GM19324 (cell line): ENCODE results near the gene SGSH.
"Not testable (repeated sequence)": the region's sequence is repeated elsewhere in the genome, so short reads cannot be mapped to it uniquely, and the experiment has no call there.

Experiments
- ATAC-seq: cut with Tn5 transposase; IDR thresholded peaks from one replicate; pipeline ENCODE4 v1.9.1; 2021; ENCODE audit warnings: mild to moderate bottlenecking, moderate library complexity; ENCODE audit not compliant: unreplicated experiment, low FRiP score

Gene SGSH

DNA sequence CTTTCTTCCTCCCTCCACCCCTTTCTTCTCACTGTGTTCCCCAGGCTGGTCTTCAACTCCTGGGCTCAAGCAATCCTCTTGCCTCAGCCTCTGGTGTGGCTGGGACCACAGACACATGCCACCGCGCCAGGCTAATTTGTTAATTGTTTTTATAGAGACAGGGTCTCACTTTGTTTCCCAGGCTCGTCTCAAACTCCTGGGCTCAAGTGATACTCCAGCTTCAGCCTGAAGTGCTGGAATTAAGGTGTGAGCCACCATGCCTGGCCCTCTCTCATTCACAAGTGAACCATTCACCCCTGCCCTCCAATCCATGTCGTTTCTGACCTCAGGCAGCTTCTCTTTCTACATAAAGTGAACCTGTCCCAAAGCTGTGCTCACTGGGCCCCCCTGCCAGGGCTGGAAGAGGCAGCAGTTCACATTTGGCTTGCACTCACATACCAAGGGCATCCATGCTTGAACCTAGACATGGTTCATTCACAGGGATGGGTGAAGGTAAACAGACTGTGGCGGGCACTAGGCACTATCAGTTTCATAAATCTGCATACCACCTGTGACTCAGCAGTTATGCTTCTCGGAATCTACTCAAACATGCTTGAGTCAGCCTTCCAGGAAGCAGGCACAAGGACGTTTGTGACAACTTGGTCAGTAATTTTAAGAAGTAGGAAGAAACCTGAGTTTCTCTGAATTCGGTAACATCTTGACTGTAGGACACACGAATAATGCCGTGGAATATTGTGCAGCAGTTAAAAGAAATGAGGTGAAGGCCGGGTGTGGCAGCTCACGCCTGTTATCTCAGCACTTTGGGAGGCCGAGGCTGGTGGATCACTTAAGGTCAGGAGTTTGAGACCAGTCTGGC is 34.5 kb upstream of the SGSH start:
- ATAC-seq: peak; percentile 78

DNA sequence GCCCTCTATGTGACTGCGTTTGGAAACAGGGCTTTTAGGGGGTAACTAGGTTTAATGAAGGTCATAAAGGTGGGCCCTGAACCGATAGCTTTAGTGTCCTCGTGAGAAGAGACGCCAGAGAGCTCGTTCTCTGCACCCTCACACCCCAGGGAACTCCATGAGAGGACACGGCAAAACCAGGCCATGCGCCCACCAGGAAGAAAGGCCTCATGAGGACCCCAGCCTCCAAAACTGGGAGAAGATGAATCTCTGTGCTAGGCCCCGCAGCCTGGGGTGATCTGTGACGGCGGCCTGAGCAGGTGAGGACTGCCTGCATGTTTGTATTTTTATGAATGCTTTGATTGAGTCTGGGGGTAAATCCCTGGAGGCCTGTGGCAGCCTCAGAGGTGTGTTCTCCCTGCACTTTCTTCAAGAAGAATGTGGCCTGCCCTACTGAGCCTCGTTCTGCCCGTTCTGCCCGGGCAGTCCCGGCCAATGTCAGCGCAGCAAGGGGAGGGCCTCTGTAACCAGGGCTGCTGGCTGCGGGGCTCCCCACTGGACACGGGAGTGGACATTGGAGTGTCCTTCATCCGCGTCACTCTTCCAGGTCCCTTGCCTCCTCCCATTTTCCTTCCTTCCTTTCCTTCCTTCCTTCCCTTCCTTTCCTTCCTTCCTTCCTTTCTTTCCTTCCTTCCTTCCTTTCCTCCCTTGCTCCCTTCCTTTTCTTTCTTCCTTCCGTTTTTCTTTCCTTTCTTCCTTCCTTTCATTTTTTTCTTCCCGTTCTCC is 33.7 kb upstream of the SGSH start:
- no peak for ATAC-seq

DNA sequence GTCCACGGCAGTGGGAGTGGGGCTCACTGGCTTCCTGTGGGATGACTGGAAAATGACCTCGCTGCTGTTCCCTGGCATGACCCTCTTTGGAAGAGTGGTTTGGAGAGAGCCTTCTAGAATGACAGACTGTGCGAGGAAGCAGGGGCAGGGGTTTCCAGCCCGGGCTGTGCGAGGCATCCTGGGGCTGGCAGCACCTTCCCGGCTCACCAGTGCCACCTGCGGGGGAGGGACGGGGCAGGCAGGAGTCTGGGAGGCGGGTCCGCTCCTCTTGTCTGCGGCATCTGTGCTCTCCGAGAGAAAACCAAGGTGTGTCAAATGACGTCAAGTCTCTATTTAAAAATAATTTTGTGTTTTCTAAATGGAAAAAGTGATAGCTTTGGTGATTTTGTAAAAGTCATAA is 32.7 kb upstream of the SGSH start:
- ATAC-seq: no peak

DNA sequence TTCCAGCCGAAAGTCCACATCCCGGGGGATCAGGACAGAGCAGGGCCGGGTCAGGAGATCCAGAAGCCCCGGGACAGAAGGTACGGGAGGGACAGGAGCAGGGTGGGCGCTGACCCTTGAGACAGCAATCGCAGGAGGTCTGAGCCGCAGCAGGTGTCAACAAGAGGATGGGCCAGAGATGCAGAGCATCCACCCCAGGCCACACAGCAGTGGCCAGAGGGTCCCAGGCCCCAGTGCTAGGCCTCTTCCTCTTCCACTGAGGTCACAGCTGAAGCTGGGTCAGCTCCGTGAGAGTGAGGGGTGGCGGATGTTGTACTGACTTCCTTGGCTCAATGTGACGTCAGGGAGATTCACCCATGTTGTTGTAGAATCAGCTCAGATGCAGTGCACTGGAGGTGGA is 31.8 kb upstream of the SGSH start:
- no peak for ATAC-seq

DNA sequence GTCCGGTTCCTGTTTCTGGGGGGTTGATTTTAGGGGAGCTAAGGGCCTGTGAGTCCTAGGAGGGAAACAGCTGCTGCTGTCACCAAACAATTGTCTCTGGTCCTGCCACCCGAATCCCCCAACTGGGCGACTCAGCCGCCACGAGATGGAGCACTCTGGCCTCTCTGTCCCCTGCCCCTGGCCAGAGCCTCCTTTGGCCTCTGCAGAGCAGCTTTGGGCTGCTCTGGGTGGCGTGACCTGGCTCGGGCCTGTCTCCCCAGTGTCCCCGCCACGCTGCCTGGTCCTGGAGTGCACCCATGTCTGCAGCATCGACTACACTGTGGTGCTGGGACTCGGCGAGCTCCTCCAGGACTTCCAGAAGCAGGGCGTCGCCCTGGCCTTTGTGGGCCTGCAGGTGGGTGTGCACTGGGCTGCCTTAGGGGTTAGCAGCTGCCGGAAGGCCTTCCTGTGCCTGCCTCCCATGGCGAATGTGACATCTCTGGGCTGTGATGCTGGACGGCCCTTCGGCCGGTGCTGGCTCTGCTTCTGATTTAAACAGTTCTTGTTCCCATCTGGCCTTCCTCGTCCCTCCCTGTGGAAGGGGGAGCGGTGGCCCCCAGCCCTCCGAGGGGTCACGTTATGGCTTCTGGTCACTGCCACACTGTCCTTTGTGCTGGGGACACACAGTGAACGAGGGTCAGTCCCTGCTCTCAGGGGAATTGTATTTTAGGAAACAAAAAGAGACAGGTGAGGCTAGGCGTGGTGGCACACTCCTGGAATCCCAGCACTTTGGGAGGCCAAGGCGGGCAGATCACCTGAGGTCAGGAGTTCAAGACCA is 29.0 kb upstream of the SGSH start:
- ATAC-seq: no peak

DNA sequence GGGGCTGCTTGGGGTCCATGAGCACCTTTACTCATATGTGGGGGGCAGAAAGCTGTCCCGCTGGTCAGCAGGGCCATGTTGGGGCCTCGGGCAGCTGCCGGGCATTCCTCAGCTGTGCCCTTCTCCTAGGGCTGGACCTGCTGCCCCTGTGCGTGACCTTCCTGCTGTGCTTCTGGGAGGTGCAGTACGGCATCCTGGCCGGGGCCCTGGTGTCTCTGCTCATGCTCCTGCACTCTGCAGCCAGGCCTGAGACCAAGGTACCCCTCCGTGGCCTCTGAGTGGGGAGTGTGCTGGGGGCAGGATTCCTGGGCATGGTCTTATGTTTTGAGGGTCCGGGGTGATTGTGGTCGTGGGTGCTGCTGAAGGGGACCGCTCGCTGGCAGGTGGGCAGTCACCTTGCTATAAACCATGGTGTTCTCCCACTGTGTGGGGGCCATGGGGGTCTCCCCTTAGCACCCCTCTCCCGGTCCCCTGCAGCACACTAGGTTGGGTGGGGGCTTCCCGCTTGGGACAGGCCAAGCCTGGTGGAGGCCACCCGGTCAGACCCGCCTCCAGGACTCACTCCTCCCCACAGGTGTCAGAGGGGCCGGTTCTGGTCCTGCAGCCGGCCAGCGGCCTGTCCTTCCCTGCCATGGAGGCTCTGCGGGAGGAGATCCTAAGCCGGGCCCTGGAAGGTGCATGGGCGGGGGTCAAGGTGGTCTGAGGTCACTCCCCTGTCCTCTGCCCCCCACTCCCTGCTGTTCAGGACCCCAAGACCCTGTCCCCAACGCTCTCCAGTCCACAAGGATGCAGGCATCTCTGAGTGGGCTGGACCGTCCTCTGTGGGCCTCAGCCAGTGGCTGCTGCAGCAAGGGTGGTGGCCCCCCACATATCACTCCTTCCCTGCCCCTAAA is 28.1 kb upstream of the SGSH start:
- no peak for ATAC-seq

DNA sequence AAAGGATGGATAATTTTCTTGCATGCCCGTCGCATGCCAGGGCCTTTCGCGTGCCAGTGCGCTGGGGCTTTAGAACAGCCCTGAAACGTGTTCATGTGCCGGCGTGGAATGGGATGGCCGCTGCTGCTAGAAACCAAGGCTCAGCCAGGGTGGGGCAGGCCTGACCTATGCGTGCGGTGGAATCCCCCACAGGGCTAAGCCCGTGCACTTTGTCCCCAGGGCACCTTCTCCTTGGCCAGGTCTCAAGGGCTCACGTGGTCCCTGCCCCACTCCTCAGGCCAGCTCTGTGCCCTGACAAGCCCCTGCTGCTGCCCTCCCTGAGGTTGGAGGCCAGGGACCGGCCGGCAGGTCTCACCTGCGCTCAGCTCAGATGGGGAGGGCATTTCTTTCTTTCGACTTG is 27.4 kb upstream of the SGSH start:
- ATAC-seq: no peak

DNA sequence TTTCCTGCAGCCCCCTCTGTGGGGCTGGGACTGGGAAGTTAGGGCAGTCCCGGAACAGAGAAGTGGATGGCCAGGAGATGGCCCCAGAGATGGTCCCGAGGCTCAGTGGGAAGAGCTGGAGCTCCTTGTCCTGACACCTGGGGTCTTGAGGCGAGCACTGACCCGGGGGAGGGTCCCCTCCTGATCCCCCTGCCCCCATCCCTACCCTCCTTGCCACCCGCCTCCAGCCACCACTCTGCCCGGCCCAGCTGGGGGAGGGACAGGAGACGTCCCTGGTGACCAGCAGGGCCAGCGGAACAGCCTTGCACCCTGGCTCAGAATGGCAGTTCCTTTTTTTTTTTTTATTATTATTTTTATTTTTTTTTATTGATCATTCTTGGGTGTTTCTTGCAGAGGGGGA is 26.6 kb upstream of the SGSH start:
- no peak for ATAC-seq

DNA sequence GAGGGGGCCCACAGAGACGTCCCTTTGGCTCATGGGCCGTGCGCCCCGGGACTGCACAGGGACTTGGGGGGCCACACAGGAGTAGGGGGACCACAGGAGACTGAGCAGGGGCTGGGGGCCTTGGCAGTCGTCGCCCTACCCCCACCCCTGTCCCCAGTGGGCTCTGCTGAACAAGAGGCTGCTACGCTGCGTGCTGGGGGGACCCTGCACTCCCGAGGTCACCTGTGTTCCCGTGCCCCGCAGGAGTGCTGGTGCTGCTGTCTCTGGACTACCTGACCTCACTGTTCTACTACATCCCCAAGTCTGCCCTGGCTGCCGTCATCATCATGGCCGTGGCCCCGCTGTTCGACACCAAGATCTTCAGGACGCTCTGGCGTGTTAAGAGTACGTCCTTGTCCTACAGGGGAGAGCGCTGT is 26.1 kb upstream of the SGSH start:
- ATAC-seq: no peak

DNA sequence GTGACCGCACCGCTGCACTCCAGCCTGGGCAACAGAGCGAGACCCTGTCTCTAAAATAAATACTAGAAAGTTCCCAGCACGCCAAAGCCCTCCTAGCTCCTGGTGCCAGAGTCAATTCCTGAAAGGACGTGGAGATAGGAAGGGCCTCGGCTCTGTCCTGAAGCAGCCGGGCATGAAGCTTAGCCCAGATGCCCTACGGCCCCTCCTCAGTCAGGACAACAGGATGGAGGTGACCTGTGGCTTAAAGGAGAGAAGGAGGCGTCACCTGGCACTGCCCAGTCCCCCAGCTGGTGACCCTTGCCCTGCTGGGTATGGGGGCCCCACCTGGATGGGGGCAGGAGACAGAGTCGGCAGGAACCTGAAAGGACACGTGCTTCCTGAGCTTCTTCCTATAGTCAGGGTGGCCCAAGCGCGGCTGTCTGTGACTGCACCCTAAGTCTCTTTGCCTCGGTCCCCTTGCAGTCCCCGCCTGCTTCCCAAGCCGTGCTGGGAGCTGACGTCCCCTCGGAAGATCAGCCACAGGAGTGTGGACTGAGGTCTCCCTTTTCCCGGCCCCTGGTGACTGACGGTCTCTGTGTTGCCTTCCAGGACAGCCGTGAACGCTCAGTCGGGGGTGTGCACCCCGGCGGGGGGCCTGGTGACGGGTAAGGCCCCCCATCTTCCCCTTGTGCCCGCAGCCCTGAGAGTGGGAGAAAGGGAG is 25.6 kb upstream of the SGSH start:
- ATAC-seq: no peak

DNA sequence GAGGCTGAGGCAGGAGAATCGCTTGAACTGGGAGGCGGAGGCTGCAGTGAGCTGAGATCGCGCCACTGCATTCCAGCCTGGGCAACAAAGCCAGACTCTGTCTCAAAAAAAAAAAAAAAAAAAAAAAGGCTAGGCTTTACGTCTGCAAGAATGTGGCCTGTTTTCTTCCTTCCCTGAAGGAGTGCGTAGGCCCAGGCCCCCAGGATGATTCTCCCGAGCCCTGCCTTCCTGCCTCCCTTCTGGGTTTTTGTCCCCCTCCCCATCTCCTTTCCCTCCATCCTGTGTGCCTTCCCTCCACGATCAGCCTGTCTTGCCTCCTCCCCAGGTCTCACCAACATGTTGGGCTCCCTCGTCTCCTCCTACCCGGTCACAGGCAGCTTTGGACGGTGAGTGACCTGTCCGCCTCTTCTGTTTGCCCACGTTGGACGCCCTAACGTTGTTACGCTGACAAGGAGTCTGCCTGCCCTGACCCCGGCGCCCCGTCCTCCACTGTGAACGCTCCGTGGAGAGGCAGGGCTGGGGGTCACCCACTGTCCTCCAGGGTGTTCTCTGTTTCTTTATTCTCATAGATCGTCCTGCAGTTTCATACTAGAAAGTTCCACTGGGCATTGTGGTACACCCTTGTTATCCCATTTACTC is 24.9 kb upstream of the SGSH start:
- ATAC-seq: no peak

DNA sequence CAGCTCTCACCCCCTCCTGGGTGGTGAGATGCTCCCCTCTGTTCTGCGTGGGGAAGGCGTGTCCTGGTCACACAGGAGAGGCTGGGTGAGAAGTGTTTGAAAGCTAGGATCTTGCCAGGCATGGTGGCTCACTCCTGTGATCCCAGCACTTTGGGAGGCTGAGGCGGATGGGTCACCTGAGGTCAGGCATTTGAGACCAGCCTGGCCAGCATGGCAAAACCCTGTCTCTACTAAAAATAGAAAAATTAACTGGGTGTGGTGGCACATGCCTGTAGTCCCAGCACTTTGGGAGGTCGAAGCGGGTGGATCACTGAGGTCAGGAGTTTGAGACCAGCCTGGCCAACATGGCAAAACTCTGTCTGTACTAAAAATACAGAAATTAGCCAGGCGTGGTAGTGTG is 24.3 kb upstream of the SGSH start:
- ATAC-seq: not testable (repeated sequence)

DNA sequence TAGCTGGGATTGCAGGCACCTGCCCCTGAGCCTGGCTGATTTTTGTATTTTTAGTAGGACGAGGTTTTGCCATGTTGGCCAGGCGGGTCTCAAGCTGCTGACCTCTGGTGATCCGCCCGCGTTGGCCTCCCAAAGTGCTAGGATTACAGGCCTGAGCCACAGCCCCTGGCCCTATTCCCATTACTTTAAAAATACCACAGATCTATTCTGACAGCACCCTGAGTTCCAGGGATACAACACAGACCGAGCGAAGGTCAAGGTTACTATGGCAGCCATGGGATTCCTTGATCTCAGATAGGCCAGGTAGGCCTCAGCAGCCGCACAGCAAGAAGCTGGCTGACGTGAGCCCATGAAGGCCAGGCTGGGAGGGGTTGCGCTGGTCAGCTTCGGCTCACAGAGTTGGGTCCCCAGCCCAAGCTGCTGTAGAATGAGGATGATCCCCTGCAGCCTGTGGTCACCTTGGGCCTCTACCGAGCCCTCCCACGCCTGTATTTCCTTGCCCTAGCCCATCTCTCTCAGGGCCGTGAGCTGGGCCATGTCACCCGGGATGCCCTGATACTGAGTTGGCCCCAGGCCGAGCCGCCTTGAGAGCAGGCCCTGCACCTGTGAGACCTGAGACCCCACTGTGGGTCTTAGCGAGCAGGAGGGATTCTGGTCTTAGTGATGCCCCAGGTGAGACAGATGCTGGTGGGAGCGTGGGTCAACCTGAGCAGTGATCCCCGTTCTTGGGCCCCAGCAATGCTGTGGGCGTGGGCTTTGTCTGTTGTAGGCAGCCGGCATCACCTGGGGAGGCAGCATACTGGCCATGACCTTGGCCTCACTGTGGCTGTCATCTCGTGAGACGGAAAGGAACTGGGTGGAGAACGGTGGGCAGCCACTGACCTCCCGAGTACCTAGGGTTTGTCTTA is 23.6 kb upstream of the SGSH start:
- no peak for ATAC-seq

DNA sequence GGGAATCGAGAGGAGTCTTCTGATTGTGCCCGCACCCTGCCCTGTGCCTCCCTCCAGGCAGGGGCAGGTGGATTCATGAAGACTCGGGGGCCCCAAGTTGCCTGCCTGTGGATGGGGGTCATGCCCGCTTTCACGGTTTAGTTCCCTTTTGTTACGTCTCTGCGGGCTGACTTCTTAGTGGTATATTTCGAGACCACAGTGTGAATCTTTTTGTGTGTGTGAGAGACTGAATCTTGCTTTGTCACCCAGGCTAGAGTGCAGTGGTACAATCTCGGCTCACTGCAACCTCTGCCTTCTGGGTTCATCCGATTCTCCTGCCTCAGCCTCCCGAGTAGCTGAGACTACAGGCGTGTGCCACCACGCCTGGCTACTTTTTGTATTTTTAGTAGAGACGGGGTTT is 22.4 kb upstream of the SGSH start:
- no peak for ATAC-seq

DNA sequence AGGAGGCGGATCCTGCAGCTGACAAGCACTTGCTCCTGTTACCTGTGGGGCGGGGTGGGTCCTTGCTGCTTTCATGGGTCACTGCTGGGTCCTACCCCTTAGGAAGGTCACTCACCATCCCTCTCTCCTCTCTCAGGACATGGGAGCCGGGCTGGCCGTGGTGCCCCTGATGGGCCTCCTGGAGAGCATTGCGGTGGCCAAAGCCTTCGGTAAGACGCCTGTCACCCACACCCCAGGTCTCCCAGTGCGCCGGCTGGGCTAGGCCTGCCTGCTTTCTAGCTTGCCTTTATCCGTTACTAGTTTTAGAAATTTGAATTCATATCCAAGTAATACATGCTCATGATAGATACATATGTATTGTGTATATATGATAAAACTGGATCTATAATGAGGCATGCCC is 17.3 kb upstream of the SGSH start:
- no peak for ATAC-seq

DNA sequence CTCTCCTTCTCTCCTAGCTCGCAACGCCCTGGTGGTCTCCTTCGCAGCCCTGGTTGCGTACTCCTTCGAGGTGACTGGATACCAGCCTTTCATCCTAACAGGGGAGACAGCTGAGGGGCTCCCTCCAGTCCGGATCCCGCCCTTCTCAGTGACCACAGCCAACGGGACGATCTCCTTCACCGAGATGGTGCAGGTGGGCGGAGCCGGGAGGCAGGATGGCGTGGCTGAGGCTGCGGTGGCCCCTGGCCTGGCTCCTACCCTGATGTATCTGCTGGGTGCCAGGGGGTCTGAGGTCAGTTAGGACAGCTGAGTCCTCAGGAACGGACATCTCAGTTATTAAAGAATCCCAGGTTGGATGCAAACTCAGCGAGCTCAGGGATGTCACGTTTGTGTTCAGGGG is 16.8 kb upstream of the SGSH start:
- no peak for ATAC-seq

DNA sequence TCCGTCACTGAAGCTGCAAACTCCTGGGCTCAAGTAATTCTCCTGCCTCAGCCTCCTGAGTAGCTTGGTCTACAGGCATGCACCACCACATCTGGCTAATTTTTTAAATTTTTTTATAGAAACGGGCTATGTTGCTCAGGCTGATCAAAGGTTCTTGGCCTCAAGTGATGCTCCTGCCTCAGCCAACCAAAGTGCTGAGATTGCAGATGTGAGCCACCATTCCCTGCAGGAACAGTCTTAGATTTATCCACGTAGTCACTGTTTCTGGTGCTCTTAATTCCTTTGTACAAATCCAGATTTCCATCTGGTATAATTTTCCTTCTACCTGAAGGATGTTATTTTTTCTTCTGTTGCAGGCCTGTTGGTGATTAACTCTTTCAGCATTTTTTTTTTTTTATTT is 13.1 kb upstream of the SGSH start:
- no peak for ATAC-seq

DNA sequence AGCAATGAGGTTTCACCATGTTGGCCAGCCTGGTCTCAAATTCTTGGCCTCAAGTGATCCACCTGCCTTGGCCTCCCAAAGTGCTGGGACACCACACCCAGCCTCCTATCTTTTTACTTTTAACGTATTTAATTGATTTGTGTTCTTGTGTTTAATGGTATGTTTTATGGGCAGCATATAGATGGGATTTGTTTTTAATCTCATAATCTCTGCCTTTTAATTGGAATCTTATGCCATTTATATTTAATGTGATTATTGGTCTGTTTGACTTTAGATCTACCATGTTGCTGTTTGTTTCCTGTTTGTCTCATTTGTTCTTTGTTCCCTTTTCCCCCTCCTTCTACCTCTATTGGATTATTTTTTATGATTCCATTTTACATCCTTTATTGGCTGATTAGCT is 12.3 kb upstream of the SGSH start:
- no peak for ATAC-seq
